Measurements from ENCODE around the gene HSP90AB1. TPM values are rescaled to one million over a fixed set of nuclear protein-coding genes. Genes with fewer than 3 reads are reported as not detected.
"Not testable (repeated sequence)": the region's sequence is repeated elsewhere in the genome, so short reads cannot be mapped to it uniquely, and the experiment has no call there.

HSP90AB1 gene
- total RNA-seq, 1 donor from 2014 or later: 1,214 TPM

- H3K4me3 Mint-ChIP-seq (ENCODE audit: low read depth): no peak overlapping the region
- peaks cover 7% of the 10 kb centered on the region for H3K27me3 Mint-ChIP-seq
- no peak for TF ChIP-seq CTCF (IDR thresholded peaks at IDR 0.05; ENCODE audit: unreplicated experiment)
- no peaks in the 10 kb centered on the region for H3K9me3 Mint-ChIP-seq (ENCODE audit: low read depth)
- peaks cover 26% of the 10 kb centered on the region for H3K4me1 Mint-ChIP-seq (ENCODE audit: low read depth)
- DNase-seq (ENCODE audit: low spot score, unreplicated experiment): no peak
- peaks cover 5% of the 10 kb centered on the region for H3K36me3 Mint-ChIP-seq (ENCODE audit: insufficient read depth)
- no peak overlapping the region for H3K27ac Mint-ChIP-seq
These were observed 18.1 kb upstream of the HSP90AB1 start for GRCh38 chr6:44228836-44229235.

GRCh38 chr6:44229376-44230033 lies 17.4 kb upstream of the HSP90AB1 start:
- peaks cover 5% of the 10 kb centered on the region for H3K36me3 Mint-ChIP-seq (ENCODE audit: insufficient read depth)

GRCh38 chr6:44230034-44230675 lies 16.7 kb upstream of the HSP90AB1 start:
- Mint-ChIP-seq H3K36me3 (ENCODE audit: insufficient read depth) (peaks cover 5% of the 10 kb centered on the region), H3K27me3 (no peaks in the 10 kb centered on the region), H3K27ac (no peak overlapping the region), H3K4me1 (ENCODE audit: low read depth) (peaks cover 18% of the 10 kb centered on the region), H3K4me3 (ENCODE audit: low read depth) (no peak overlapping the region), H3K9me3 (ENCODE audit: low read depth) (no peaks in the 10 kb centered on the region)
- no peak for DNase-seq (ENCODE audit: low spot score, unreplicated experiment)
- no peak for TF ChIP-seq CTCF (IDR thresholded peaks at IDR 0.05; ENCODE audit: unreplicated experiment)

More at GRCh38 chr6:44229376-44230033, 17.4 kb upstream of the HSP90AB1 start:
- Mint-ChIP-seq H3K27ac (no peak overlapping the region), H3K4me3 (ENCODE audit: low read depth) (no peak overlapping the region), H3K9me3 (ENCODE audit: low read depth) (no peaks in the 10 kb centered on the region), H3K27me3 (peaks cover 4% of the 10 kb centered on the region), H3K4me1 (ENCODE audit: low read depth) (peaks cover 20% of the 10 kb centered on the region)
- TF ChIP-seq CTCF (IDR thresholded peaks at IDR 0.05; ENCODE audit: unreplicated experiment): no peak
- DNase-seq (ENCODE audit: low spot score, unreplicated experiment): no peak

- H3K4me1 Mint-ChIP-seq (ENCODE audit: low read depth): peaks cover 11% of the 10 kb centered on the region
- H3K4me3 Mint-ChIP-seq (ENCODE audit: low read depth); H3K9me3 Mint-ChIP-seq (ENCODE audit: low read depth); H3K36me3 Mint-ChIP-seq (ENCODE audit: insufficient read depth); H3K27me3 Mint-ChIP-seq; DNase-seq (ENCODE audit: low spot score, unreplicated experiment); H3K27ac Mint-ChIP-seq: not testable (repeated sequence)
These were observed 15.5 kb upstream of the HSP90AB1 start for GRCh38 chr6:44231426-44231825.

GRCh38 chr6:44232676-44233566 lies 14.0 kb upstream of the HSP90AB1 start:
- Mint-ChIP-seq H3K27ac (no peak overlapping the region), H3K36me3 (ENCODE audit: insufficient read depth) (peaks cover 5% of the 10 kb centered on the region), H3K4me1 (ENCODE audit: low read depth) (peaks cover 10% of the 10 kb centered on the region), H3K9me3 (ENCODE audit: low read depth) (no peaks in the 10 kb centered on the region), H3K4me3 (ENCODE audit: low read depth) (no peak overlapping the region), H3K27me3 (no peaks in the 10 kb centered on the region)
- no peak for TF ChIP-seq CTCF (IDR thresholded peaks at IDR 0.05; ENCODE audit: unreplicated experiment)
- no peak for DNase-seq (ENCODE audit: low spot score, unreplicated experiment)
